Dermis microvascular lymphatic vessel endothelial cell (primary cell): Measurements from ENCODE around the gene SHC1. TPM values are rescaled to one million over a fixed set of nuclear protein-coding genes. Genes with fewer than 3 reads are reported as not detected.
A peak's percentile ranks its signal among the peaks of the same experiment; 100 is the strongest.

Experiments used
- DNase-seq, 2 donors: peaks; one replicate each; pipeline versions ENCODE4 v3.0.0 to v3.0.0-alpha.2; 2010; ENCODE audit warnings: low read depth in 2 of 2
- total RNA-seq: library from RNA; depleted of rRNA; stranded (reverse); fragments of >200 nt; gene quantifications from 2 replicates; pipeline ENCODE4 v1.2.1, GENCODE V29; 2014

Gene SHC1
- total RNA-seq, 1 donor from 2014 or later, result 217 TPM

GRCh38 chr1:154958681-154959425, 11.7 kb downstream of the SHC1 start:
- no peak for DNase-seq

DNA sequence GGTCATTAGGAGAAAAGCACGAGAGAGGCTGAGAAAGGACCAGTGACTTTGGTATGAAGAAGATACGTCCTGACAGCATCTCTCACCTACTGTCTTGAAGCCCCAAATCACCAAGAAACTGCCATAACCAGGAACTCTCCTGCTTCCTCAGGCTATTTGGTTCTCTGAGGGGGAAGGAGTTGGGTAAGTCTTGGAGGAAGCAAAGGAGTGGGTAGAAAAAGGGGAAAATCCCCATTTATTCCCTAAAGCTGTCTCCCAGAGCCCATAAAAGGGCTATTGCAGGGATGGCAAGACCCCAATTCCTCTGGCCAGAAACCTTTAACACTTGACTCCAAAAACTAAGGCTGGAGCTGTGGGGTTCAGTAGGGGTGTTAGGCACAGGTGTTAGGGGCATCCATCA, 12.5 kb downstream of the SHC1 start:
- no peak for DNase-seq

DNA sequence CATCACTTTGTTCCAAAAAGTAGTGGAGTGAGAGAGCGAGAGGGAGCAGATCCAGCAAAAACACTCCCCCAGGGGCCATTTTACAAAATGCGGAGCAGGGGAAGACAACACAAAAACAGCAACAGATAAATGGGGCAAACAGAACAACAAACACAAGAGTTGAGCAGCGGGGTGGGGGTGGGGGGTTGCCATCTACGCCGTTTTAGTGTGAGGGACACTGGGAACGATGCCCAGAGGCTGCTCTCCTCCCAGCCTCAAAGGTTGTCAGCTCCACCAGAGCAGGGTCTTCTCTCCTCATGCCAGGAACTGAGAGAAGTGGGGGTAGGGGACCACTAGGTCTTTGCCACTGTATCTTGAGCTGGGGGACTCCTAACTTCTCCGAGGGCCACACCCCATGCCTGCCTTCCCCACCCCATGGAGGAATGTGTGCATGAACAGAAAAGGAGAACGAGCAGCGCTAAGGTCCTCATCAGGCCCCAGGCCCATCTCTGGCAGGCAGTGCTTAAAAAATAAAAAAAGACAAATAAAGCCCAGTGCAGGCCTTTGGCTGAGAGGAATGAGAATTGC, 13.4 kb downstream of the SHC1 start:
- no peak for DNase-seq

DNA sequence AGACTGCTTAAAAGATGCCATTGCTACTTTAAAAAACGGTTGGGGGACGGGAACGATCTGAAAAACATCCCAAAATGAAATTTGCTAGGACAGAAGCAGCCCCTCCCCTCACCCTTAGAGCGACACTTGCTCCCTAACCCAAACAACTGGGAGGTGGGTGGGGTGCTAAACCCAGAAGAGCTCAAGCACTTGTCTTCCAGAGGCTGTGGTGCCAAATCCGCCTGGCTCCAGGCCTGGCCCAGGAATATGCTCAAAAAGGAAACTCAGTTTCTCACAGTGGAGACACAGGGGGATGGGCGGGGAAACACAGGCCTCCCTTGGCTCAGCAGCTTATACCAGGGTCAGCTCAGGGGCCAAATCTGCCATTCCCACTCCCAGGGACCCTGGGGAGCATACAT, 14.0 kb downstream of the SHC1 start:
- no peak for DNase-seq

DNA sequence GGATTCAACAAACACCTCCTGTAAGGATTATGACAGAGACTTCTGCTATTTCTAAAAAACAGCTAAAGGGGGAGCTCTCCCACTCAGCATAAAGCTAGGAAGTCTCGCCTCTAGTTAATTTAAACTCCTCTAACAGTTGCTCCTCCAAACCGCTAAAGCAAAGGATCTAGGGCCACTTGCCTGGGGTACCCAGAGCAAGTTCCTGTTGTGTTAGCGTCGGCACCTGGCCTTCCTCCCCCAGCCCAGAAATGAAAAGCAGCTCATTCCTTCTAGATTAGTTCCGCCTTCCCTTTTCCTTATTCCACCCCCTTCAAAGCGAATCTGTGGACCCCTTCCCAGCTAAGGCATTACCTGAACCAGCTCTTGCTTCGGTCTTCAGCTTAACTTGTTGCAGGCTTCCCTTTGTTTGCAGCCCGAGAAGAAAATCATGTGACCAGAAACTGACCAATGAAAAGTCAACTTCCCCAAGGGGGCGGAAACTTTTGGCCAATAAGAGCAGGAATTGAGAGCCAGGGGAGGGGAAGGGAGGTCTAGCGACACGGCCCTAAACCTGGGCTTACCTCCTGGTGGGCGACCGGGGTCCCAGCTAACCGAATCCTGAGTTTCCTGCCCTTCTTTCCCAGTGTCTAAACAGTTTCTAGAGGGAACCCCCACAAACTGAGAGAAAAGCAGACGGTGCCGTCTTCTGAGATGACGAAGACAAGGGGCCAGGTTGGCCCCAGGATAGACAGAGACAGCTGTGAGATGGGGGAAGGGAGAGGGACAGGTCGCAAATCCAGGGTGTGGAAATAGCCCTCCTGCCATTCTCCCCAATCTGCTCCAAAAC, 14.6 kb downstream of the SHC1 start, which contains the start of gene PBXIP1:
Gene PBXIP1 (minus strand): TSS at position 382 of the 826 bp plus-strand sequence. CDS start 2,378 bp downstream, outside the sequence.
- DNase-seq, result peak; percentile 91 to 92

DNA sequence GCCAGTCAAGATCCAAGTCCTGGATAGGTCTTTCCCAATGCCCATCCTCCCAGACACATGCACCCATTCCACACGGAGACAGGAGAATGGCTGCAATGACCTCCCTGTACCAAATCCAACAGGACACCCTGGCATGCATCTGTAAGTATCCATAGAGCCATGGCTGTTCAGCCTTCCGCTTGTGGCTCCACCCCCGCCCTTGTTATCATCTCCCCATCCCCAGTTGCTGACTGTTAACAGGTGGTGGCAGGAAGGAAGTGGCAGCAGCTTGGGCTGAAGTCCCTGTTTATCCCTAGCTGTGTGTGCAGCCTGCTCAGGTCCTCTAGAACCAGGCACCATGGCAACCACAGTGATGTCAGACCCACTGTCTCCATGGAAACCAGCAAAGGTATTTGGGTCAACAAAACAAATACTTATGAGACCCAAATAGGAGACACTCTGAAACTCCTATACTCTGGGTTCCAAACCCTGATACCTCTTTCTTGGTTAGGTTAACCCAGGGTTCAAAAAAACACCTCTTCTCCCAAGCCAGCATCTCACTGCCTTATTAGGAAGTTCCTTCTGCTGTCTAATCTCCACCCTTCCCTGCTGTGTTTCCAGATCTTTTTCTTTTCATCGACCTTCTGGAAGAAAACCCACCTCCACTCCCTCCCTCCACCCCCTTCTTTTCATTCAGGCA, 15.4 kb downstream of the SHC1 start:
- DNase-seq, result peak; percentile 92 to 95

DNA sequence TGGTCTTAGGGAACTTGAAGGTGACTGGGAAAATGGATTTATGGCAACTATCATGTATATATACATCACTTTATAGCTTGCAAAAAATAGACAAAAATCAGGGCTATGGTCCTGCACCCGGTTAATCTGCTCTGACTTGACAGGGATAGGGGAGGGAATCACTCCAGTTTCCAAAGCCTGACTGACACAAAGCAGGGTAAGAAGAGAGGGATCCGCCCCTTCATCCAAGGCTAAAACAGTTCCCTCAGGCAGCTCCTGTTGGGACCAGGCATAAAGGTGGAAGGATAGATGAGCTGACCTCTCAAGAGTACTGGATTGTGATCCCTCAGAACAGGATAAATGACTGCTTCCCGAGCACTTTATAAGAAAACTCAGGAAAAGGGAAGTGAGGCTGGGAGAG, 16.0 kb downstream of the SHC1 start:
- no peak for DNase-seq

DNA sequence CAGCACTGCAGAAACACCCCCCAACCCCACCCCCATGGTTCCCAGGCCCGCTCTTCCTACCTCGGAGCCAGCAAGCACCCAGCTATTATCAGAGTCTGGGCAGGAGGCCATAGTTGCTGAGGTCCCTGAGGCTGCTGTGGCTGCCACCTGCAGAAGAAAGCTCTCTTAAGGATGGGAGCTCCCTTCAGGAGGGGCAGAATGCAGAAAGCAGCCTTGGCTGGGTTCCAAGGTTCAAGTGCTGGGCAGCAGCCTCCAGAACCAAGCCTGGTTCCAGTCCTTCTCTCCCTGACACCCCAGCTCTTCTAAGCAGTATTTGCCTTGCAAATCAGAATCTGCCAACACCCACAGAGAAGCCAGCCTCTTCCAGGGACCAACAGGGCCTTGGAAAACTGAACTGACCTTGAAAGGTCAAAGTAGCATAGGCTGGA, 16.9 kb downstream of the SHC1 start:
- DNase-seq, result no peak

- DNase-seq, result no peak
Observed at GRCh38 chr1:154952664-154953063, 17.9 kb downstream of the SHC1 start.

GRCh38 chr1:154951901-154952657, 18.5 kb downstream of the SHC1 start:
- DNase-seq, result no peak

DNA sequence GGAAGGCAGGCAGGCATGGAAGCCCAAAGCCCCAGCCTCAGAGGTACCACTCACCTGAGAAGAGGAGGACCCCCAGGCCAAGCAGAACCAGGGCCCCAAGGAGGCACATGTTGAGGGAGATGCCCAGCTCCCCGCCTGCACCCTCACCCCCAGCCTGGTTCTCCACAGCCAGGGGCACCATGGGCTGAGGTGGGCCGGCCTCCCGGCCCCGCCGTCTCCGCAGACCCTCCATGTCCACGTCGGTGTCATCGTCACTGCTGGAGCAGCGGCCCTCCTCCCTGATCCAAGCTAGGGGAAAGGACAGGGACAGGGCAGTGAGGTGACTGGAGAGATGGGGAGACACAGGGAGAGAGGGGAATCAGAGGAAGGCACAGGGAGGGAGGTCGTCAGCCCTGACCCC, 22.5 kb downstream of the SHC1 start:
- DNase-seq, result no peak

DNA sequence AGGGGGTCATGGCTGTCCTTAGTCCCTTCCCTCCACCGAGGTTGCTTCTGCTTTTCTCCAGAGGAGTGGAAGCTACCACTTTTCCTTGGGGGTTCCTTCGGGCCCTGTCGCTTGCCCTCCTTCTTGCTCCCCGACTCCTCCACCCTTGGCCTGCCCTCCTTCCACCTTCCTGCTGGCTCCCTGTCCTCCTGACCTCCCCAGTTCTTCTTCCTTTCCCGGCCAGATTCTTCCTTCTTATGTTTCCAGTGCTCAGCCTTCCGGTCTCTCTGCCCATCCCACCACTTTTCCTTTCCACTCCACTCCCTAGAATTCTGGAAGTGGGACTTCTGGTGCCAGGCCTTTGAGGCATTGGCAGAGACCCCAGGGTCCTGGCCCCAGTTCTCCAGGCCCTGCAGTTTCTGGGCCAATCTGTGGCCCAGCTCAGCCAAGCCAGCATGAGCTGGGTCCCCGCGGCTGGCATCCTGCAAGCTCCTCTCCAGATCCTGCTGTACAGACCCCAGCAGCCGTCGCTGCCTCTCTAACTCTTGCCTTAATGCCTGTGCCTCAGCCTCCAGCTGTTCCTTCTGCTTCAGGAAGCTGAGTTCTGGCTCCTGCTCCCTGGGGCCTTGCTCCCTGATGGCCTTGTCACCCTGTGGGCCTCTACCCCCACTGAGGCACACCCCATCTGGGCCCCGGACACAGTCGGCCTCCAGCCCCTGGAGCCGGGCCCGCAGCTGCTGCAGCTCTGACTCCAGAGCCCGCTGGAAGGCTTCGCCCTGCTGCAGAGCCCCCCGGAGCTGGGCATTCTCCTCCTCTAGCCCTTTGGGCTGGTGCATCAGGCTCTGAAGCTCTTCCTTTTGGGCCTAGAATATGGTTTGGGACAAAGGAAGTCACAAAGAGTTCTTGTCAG, 24.3 kb downstream of the SHC1 start:
- DNase-seq, result no peak

DNA sequence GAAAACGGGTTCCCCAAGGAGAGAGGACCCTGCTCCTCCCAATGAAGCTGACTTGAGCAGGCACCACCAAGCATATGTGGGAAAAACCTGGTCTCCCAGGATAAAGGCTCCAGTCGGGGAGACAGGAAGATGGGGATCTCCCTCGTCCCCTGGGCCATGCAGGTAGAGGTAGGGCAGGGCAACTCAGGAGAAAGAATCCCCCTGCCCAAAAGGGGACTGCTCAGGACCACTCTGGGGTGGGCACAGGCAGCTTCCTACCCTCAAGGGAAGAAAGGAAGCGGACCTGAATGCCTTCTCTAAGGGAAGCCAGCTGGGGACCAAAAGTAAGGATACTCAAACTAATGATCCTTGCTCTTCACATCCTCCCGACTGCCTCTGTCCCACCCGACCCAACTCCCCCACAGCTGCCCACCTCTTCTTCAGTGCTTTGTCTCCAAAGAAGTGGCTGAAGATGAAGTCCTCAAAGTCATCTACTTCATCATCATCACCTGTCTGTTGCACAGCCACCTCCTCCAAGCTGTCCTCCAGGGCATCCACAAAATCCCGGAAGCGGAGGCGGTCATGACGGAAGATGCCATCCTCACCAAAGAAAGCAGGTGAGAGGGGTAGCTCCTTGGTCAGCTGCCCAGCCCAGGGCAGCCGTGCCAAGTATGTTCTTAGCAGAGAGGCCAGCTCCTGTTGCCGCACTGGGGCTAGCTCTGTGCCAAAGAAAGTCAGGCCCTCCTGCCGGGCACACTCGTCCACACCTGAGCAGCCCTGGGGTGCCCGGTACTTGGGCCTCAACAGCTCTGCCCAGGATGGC, 25.2 kb downstream of the SHC1 start:
- no peak for DNase-seq

DNA sequence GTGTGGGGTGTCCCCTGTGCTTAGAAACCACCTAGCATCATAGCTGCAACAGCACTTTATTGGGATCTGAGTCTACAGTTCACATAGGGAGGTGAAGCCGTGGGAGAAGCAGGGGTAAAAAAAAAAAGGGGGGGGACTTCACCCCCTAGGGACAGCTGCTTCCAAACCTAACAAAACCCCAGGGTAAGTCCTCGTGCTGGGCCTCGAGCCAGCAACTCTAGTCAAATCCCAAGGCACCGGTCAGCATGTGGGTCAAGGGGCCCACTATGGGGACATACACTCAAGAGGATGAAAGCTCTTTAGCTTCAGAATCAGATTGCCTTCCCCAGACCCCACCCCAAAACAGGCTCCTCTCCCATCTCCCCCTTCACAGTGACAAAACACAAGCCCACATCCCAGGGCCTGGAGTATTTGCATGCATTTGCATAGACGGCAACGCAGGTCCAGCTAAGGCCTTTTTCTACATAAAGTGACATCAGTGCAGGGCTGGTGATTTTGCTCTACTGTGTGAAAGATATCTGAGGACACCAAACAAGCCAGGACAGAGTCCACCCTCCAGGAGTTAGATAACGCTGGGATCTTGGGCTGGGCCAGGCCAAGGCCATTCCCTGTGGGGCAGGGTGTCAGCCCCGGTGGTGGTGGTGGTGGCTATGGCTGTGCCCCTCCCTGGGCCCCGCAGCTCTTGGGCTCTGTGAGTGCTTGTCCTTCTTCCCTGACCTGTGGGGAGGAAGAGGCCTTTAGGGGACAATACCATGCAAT, 26.0 kb downstream of the SHC1 start:
- DNase-seq, result no peak

DNA sequence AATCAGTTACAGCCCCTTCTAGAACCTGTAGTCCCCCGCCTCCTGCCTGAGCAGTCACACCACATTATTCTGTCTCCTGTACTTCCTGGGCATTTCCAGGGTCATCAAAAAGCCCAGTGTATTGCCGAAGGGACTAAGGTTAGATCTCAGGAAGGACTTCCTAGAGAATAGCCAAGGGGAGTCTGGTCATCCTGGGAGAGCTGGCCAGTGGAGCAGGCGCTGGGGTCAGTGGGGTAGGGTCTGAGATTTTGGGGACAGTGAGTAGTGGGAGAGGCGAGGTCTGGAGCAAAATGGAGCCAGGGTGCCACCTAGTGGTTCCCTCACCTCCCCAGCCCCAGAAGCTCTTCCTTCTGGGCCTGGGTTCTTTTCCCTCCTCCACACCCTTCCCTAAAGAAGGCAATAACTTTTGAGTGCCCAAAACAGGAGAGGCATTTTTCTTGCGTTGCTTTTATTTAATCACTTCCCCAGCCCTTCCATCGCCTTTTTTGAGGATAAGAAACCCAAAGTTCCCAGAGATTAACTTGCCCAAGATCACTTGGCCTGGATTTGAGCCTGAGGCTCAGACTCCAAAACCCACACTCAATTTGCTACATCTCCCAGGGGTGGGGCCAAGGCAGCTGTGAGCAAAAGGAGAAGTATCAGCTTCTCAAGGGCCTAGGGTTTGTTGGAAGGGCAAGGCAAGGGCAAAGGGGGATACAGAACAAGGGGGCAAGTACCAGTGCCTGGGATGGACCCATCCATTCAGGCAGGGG, 26.7 kb downstream of the SHC1 start:
- peak in 1 of 2 donors; percentile 51 for DNase-seq

- DNase-seq, result no peak
Observed at GRCh38 chr1:154941333-154942013, 29.1 kb downstream of the SHC1 start.

DNA sequence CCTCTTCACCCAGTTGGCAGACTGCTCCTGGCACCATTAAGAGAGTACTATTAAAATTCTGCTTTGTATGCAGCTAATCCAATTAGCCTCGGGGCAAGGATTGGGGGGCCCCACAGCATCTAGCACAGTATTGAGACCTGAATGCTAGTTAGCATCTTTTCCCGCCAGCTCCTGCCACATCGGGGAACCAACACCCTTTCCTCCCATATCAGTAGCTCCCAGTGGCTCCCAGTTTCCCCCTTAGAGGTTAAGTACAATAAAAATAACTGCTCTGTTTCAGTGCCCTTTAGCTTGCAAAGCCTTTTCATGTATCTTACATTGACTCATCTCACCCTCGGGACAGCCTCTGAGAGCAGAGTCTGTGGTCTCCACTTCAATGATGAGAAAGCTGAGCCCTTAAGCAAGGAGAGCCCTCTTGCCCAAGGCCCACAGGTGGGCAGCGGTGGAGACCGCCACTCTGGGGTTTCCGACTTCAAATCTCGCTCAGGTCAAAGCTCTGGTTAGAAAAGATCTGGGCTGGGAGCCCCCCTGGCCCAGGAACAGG, 29.8 kb downstream of the SHC1 start:
- DNase-seq, result no peak
